Activated CD4-positive, alpha-beta memory T cell treated with anti-CD3 and anti-CD28 coated beads, Interleukin-2, amount 10 ng/mL, durations not matched to agents 7 days and 5 days (primary cell): ENCODE data around the gene AMBRA1. TPM values are rescaled to one million over a fixed set of nuclear protein-coding genes. Genes with fewer than 3 reads are reported as not detected.

Experiments used
- CTCF ChIA-PET: fragments of 350-600 bp; sonication (Branson Sonifier 250); formaldehyde crosslinking; loops from one replicate; lab custom pipeline; 2021; ENCODE audit warnings: antibody characterized with exemption, inconsistent platforms; lab: Charles Lee
- POLR2A ChIA-PET: fragments of 350-600 bp; sonication (Branson Sonifier 250); formaldehyde crosslinking; loops from one replicate; lab custom pipeline; 2021; ENCODE audit warnings: antibody characterized with exemption; lab: Charles Lee
- DNase-seq: peaks from one replicate; pipeline ENCODE4 v3.0.0-alpha.2; 2020
- H3K27ac Mint-ChIP-seq: one replicate; pipeline ENCODE4 v1.8.0; 2021; ENCODE audit warnings: mild to moderate bottlenecking, mixed read lengths
- H3K27me3 Mint-ChIP-seq: one replicate; pipeline ENCODE4 v1.8.0; 2021; ENCODE audit warnings: mixed read lengths
- H3K36me3 Mint-ChIP-seq: one replicate; pipeline ENCODE4 v1.8.0; 2021; ENCODE audit warnings: low read depth, mixed read lengths
- H3K4me1 Mint-ChIP-seq: one replicate; pipeline ENCODE4 v1.8.0; 2021; ENCODE audit warnings: mixed read lengths
- H3K4me3 Mint-ChIP-seq: one replicate; pipeline ENCODE4 v1.8.0; 2021; ENCODE audit warnings: mild to moderate bottlenecking, mixed read lengths
- H3K9me3 Mint-ChIP-seq: one replicate; pipeline ENCODE4 v1.8.0; 2021; ENCODE audit warnings: mixed read lengths
- total RNA-seq, 2 experiments: library from RNA; stranded (reverse); gene quantifications; one replicate each; pipeline ENCODE4 v1.2.3, GENCODE V29; 2021

Gene AMBRA1
- total RNA-seq: 10 to 100 TPM; 34.6 to 35.5 TPM

GRCh38 chr11:46593550-46594373 lies at the start of gene AMBRA1:
Gene AMBRA1 (minus strand): TSS chr11:46594023. CDS start chr11:46548380, 45,643 bp downstream.
- CTCF ChIA-PET: interaction anchor here (0.9 to 1.6 kb wide), 8 partner anchors 19 to 104 kb away, joined by 3 to 8 read pairs (median 5); partner anchors contain the start of genes ATG13 and HARBI1
- POLR2A ChIA-PET: interaction anchor here (0.8 to 2.0 kb wide), 20 partner anchors 9 to 298 kb away, joined by 3 to 43 read pairs (median 3); partner anchors contain the start of genes ARHGAP1, ATG13, HARBI1 and ZNF408
- H3K27ac Mint-ChIP-seq: peak within 1 kb of the TSS; percentile 71
- H3K27me3 Mint-ChIP-seq: no peaks in the 10 kb centered on the region
- DNase-seq: peak; percentile 90
- no peaks in the 10 kb centered on the region for H3K9me3 Mint-ChIP-seq
- peak within 1 kb of the TSS; percentile 88 for H3K4me3 Mint-ChIP-seq
- H3K36me3 Mint-ChIP-seq: peaks cover 11% of the 10 kb centered on the region
- peaks cover 56% of the 10 kb centered on the region for H3K4me1 Mint-ChIP-seq

- H3K4me1 Mint-ChIP-seq: peaks cover 8% of the 10 kb centered on the region
- H3K9me3 Mint-ChIP-seq: peaks cover 5% of the 10 kb centered on the region
- H3K27ac Mint-ChIP-seq: no peak overlapping the region
- CTCF ChIA-PET: interaction anchor here (1.1 kb wide), 1 partner anchor 153 kb away, joined by 4 read pairs; no protein-coding TSS in a partner anchor
- H3K4me3 Mint-ChIP-seq: no peak overlapping the region
- DNase-seq: no peak
- POLR2A ChIA-PET: interaction anchor here (1.2 to 1.7 kb wide), 2 partner anchors 25 to 27 kb away, joined by 3 to 5 read pairs; no protein-coding TSS in a partner anchor
- H3K27me3 Mint-ChIP-seq: no peaks in the 10 kb centered on the region
- peaks cover 56% of the 10 kb centered on the region for H3K36me3 Mint-ChIP-seq
These were observed 49.7 kb upstream of the AMBRA1 start for GRCh38 chr11:46643531-46643930.

GRCh38 chr11:46642627-46643335 lies 49.0 kb upstream of the AMBRA1 start:
- Mint-ChIP-seq H3K36me3 (peaks cover 57% of the 10 kb centered on the region), H3K27ac (no peak overlapping the region)
- POLR2A ChIA-PET: interaction anchor here (1.2 to 1.7 kb wide), 2 partner anchors 24 to 28 kb away, joined by 3 to 5 read pairs; no protein-coding TSS in a partner anchor

GRCh38 chr11:46641639-46642038 lies 47.8 kb upstream of the AMBRA1 start:
- POLR2A ChIA-PET: no interaction called here
- DNase-seq: no peak
- no peak overlapping the region for H3K27ac Mint-ChIP-seq
- CTCF ChIA-PET: interaction anchor here (0.7 to 1.0 kb wide), 2 partner anchors 151 to 516 kb away, joined by 4 to 6 read pairs; no protein-coding TSS in a partner anchor
- peaks cover 5% of the 10 kb centered on the region for H3K9me3 Mint-ChIP-seq
- H3K4me3 Mint-ChIP-seq: no peak overlapping the region
- peaks cover 9% of the 10 kb centered on the region for H3K4me1 Mint-ChIP-seq
- H3K36me3 Mint-ChIP-seq: peaks cover 54% of the 10 kb centered on the region
- no peaks in the 10 kb centered on the region for H3K27me3 Mint-ChIP-seq

More at GRCh38 chr11:46642627-46643335, 49.0 kb upstream of the AMBRA1 start:
- H3K9me3 Mint-ChIP-seq: peaks cover 5% of the 10 kb centered on the region
- no peaks in the 10 kb centered on the region for H3K27me3 Mint-ChIP-seq
- peaks cover 9% of the 10 kb centered on the region for H3K4me1 Mint-ChIP-seq
- DNase-seq: no peak
- CTCF ChIA-PET: interaction anchor here (1.0 kb wide), 1 partner anchor 152 kb away, joined by 4 read pairs; no protein-coding TSS in a partner anchor
- H3K4me3 Mint-ChIP-seq: no peak overlapping the region

GRCh38 chr11:46640036-46640788 lies 46.4 kb upstream of the AMBRA1 start:
- Mint-ChIP-seq H3K27ac (no peak overlapping the region), H3K27me3 (no peaks in the 10 kb centered on the region), H3K9me3 (peaks cover 5% of the 10 kb centered on the region), H3K4me3 (no peak overlapping the region), H3K4me1 (peaks cover 9% of the 10 kb centered on the region), H3K36me3 (peaks cover 47% of the 10 kb centered on the region)
- ChIA-PET POLR2A (no interaction called here), CTCF (no interaction called here)
- DNase-seq: no peak

- POLR2A ChIA-PET: no interaction called here
- Mint-ChIP-seq H3K27me3 (no peaks in the 10 kb centered on the region), H3K4me1 (peaks cover 9% of the 10 kb centered on the region), H3K4me3 (no peak overlapping the region), H3K36me3 (peaks cover 41% of the 10 kb centered on the region), H3K9me3 (peaks cover 5% of the 10 kb centered on the region), H3K27ac (no peak overlapping the region)
- CTCF ChIA-PET: interaction anchor here (1.4 kb wide), 1 partner anchor 32 kb away, joined by 3 read pairs; no protein-coding TSS in a partner anchor
- no peak for DNase-seq
These were observed 45.5 kb upstream of the AMBRA1 start for GRCh38 chr11:46639197-46639839.

- Mint-ChIP-seq H3K27ac (no peak overlapping the region), H3K36me3 (peaks cover 31% of the 10 kb centered on the region), H3K27me3 (no peaks in the 10 kb centered on the region), H3K4me1 (peaks cover 10% of the 10 kb centered on the region), H3K9me3 (peaks cover 5% of the 10 kb centered on the region), H3K4me3 (no peak overlapping the region)
- no peak for DNase-seq
- ChIA-PET CTCF (no interaction called here), POLR2A (interaction anchor here (0.6 kb wide), 1 partner anchor 20 kb away, joined by 4 read pairs; the partner anchor contains the start of genes ATG13 and HARBI1)
These were observed 43.7 kb upstream of the AMBRA1 start for GRCh38 chr11:46637546-46637945.

- peaks cover 32% of the 10 kb centered on the region for H3K36me3 Mint-ChIP-seq
- no peaks in the 10 kb centered on the region for H3K27me3 Mint-ChIP-seq
- ChIA-PET CTCF (no interaction called here), POLR2A (no interaction called here)
- DNase-seq: no peak
- peaks cover 16% of the 10 kb centered on the region for H3K4me1 Mint-ChIP-seq
- H3K9me3 Mint-ChIP-seq: peaks cover 5% of the 10 kb centered on the region
- no peak overlapping the region for H3K27ac Mint-ChIP-seq
- no peak overlapping the region for H3K4me3 Mint-ChIP-seq
These were observed 41.8 kb upstream of the AMBRA1 start for GRCh38 chr11:46635557-46636139.

GRCh38 chr11:46633291-46634217 lies 39.7 kb upstream of the AMBRA1 start:
- H3K36me3 Mint-ChIP-seq: peaks cover 20% of the 10 kb centered on the region
- POLR2A ChIA-PET: interaction anchor here (1.0 kb wide), 1 partner anchor 8 kb away, joined by 4 read pairs; no protein-coding TSS in a partner anchor
- CTCF ChIA-PET: interaction anchor here (0.9 kb wide), 1 partner anchor 104 kb away, joined by 3 read pairs; no protein-coding TSS in a partner anchor
- H3K9me3 Mint-ChIP-seq: no peaks in the 10 kb centered on the region
- H3K4me3 Mint-ChIP-seq: no peak overlapping the region
- no peak for DNase-seq
- no peaks in the 10 kb centered on the region for H3K27me3 Mint-ChIP-seq
- no peak overlapping the region for H3K27ac Mint-ChIP-seq
- H3K4me1 Mint-ChIP-seq: peaks cover 15% of the 10 kb centered on the region

- H3K27ac Mint-ChIP-seq: no peak overlapping the region
- no peaks in the 10 kb centered on the region for H3K9me3 Mint-ChIP-seq
- ChIA-PET CTCF (no interaction called here), POLR2A (interaction anchor here (0.5 kb wide), 1 partner anchor 224 kb away, joined by 4 read pairs; no protein-coding TSS in a partner anchor)
- peaks cover 16% of the 10 kb centered on the region for H3K36me3 Mint-ChIP-seq
- H3K4me1 Mint-ChIP-seq: peaks cover 14% of the 10 kb centered on the region
- H3K4me3 Mint-ChIP-seq: no peak overlapping the region
- H3K27me3 Mint-ChIP-seq: no peaks in the 10 kb centered on the region
- DNase-seq: no peak
These were observed 38.7 kb upstream of the AMBRA1 start for GRCh38 chr11:46632502-46632901.
